Measurements from ENCODE around the gene ULK1. TPM values are rescaled to one million over a fixed set of nuclear protein-coding genes. Genes with fewer than 3 reads are reported as not detected.
"Not testable (repeated sequence)": the region's sequence is repeated elsewhere in the genome, so short reads cannot be mapped to it uniquely, and the experiment has no call there.

Gene ULK1
- total RNA-seq, 1 donor from 2014 or later, result 69.3 TPM

- Mint-ChIP-seq H3K4me3 (peak overlapping the region; percentile 34), H3K36me3 (ENCODE audit: low read depth) (peaks cover 11% of the 10 kb centered on the region)
Observed at GRCh38 chr12:131944601-131945251, 50.3 kb downstream of the ULK1 start.

GRCh38 chr12:131946757-131947156, 52.3 kb downstream of the ULK1 start:
- no peak overlapping the region for H3K27ac Mint-ChIP-seq (ENCODE audit: unreplicated experiment)
- DNase-seq (ENCODE audit: low read depth, low spot score), result no peak

More at GRCh38 chr12:131944601-131945251, 50.3 kb downstream of the ULK1 start:
- TF ChIP-seq CTCF (conservative IDR thresholded peaks at IDR 0.05), result no peak
- Mint-ChIP-seq H3K9me3 (no peaks in the 10 kb centered on the region), H3K4me1 (peaks cover 6% of the 10 kb centered on the region), H3K27me3 (ENCODE audit: low read depth) (no peaks in the 10 kb centered on the region), H3K27ac (ENCODE audit: unreplicated experiment) (no peak overlapping the region)
- DNase-seq (ENCODE audit: low read depth, low spot score), result no peak

GRCh38 chr12:131947482-131948027, 53.1 kb downstream of the ULK1 start:
- Mint-ChIP-seq H3K27ac (ENCODE audit: unreplicated experiment) (peak overlapping the region; percentile 28), H3K27me3 (ENCODE audit: low read depth) (no peaks in the 10 kb centered on the region), H3K36me3 (ENCODE audit: low read depth) (peaks cover 7% of the 10 kb centered on the region), H3K4me1 (peaks cover 6% of the 10 kb centered on the region), H3K4me3 (peak overlapping the region; percentile 75), H3K9me3 (no peaks in the 10 kb centered on the region)
- no peak for DNase-seq (ENCODE audit: low read depth, low spot score)
- TF ChIP-seq CTCF (conservative IDR thresholded peaks at IDR 0.05), result no peak

More at GRCh38 chr12:131946757-131947156, 52.3 kb downstream of the ULK1 start:
- no peaks in the 10 kb centered on the region for H3K27me3 Mint-ChIP-seq (ENCODE audit: low read depth)
- no peak for TF ChIP-seq CTCF (conservative IDR thresholded peaks at IDR 0.05)
- no peak overlapping the region for H3K4me3 Mint-ChIP-seq
- no peaks in the 10 kb centered on the region for H3K9me3 Mint-ChIP-seq
- peaks cover 6% of the 10 kb centered on the region for H3K4me1 Mint-ChIP-seq
- peaks cover 7% of the 10 kb centered on the region for H3K36me3 Mint-ChIP-seq (ENCODE audit: low read depth)

- Mint-ChIP-seq H3K4me3 (peak overlapping the region; percentile 75), H3K9me3 (no peaks in the 10 kb centered on the region), H3K4me1 (peaks cover 10% of the 10 kb centered on the region), H3K27me3 (ENCODE audit: low read depth) (no peaks in the 10 kb centered on the region), H3K36me3 (ENCODE audit: low read depth) (peaks cover 7% of the 10 kb centered on the region), H3K27ac (ENCODE audit: unreplicated experiment) (no peak overlapping the region)
- no peak for DNase-seq (ENCODE audit: low read depth, low spot score)
- TF ChIP-seq CTCF (conservative IDR thresholded peaks at IDR 0.05), result no peak
Observed at GRCh38 chr12:131948166-131948712, 53.8 kb downstream of the ULK1 start.

- DNase-seq (ENCODE audit: low read depth, low spot score); H3K36me3 Mint-ChIP-seq (ENCODE audit: low read depth); H3K27me3 Mint-ChIP-seq (ENCODE audit: low read depth); H3K9me3 Mint-ChIP-seq; H3K27ac Mint-ChIP-seq (ENCODE audit: unreplicated experiment): not testable (repeated sequence)
- Mint-ChIP-seq H3K4me3 (peak overlapping the region; percentile 76), H3K4me1 (peaks cover 12% of the 10 kb centered on the region)
Observed at GRCh38 chr12:131948713-131949430, 54.5 kb downstream of the ULK1 start.
